ENCODE results near the gene ACR.

Gene ACR

GRCh38 chr22:50737728-50738648, at the start of gene ACR:
TSS of gene ACR (plus strand) at chr22:50738204. CDS start at chr22:50738236, 32 bp downstream.
- DNase-seq: no peak

GRCh38 chr22:50688448-50688847, 49.6 kb upstream of the ACR start:
- DNase-seq: no peak

GRCh38 chr22:50691521-50691920, 46.5 kb upstream of the ACR start:
- DNase-seq: peak; percentile 15 to 18

GRCh38 chr22:50693462-50693861, 44.5 kb upstream of the ACR start:
- no peak for DNase-seq

GRCh38 chr22:50694099-50694605, 43.9 kb upstream of the ACR start:
- DNase-seq: no peak

GRCh38 chr22:50694766-50695420, 43.1 kb upstream of the ACR start:
- no peak for DNase-seq

- no peak for DNase-seq
Measured at GRCh38 chr22:50695421-50696250, 42.4 kb upstream of the ACR start.

- DNase-seq: no peak
Measured at GRCh38 chr22:50696251-50696798, 41.7 kb upstream of the ACR start.

- DNase-seq: no peak
Measured at GRCh38 chr22:50696799-50697561, 41.0 kb upstream of the ACR start.

GRCh38 chr22:50697667-50698506, 40.1 kb upstream of the ACR start:
- no peak for DNase-seq

- no peak for DNase-seq
Measured at GRCh38 chr22:50698546-50698945, 39.5 kb upstream of the ACR start.

- no peak for DNase-seq
Measured at GRCh38 chr22:50699001-50699755, 38.8 kb upstream of the ACR start.

GRCh38 chr22:50699756-50700386, 38.1 kb upstream of the ACR start:
- DNase-seq: no peak

- no peak for DNase-seq
Measured at GRCh38 chr22:50700387-50701075, 37.5 kb upstream of the ACR start.

- no peak for DNase-seq
Measured at GRCh38 chr22:50701076-50701419, 37.0 kb upstream of the ACR start.

- no peak for DNase-seq
Measured at GRCh38 chr22:50701428-50702154, 36.4 kb upstream of the ACR start.

- DNase-seq: peak in 1 of 2 experiments; percentile 43
Measured at GRCh38 chr22:50702261-50702671, 35.7 kb upstream of the ACR start.

All from SHP77 (cell line).